Loucy (cell line): ENCODE results near the gene FRMD5.

ENCODE experiments used
- EZH2phosphoT487 ChIP-seq: fragments of 200-600 bp; IDR thresholded peaks from 2 replicates; pipeline ENCODE4 v1.6.1; 2018; ENCODE audit warnings: antibody characterized with exemption, mild to moderate bottlenecking, moderate library complexity, borderline replicate concordance
- TF ChIP-seq, protein P1 (sequence below): fragments of 200-600 bp; sonication (generic); conservative IDR thresholded peaks from 2 replicates; pipeline ENCODE4 v1.5.1; 2014; ENCODE audit warnings: mild to moderate bottlenecking, antibody characterized with exemption, low read length

- TF ChIP-seq, protein P1, sequence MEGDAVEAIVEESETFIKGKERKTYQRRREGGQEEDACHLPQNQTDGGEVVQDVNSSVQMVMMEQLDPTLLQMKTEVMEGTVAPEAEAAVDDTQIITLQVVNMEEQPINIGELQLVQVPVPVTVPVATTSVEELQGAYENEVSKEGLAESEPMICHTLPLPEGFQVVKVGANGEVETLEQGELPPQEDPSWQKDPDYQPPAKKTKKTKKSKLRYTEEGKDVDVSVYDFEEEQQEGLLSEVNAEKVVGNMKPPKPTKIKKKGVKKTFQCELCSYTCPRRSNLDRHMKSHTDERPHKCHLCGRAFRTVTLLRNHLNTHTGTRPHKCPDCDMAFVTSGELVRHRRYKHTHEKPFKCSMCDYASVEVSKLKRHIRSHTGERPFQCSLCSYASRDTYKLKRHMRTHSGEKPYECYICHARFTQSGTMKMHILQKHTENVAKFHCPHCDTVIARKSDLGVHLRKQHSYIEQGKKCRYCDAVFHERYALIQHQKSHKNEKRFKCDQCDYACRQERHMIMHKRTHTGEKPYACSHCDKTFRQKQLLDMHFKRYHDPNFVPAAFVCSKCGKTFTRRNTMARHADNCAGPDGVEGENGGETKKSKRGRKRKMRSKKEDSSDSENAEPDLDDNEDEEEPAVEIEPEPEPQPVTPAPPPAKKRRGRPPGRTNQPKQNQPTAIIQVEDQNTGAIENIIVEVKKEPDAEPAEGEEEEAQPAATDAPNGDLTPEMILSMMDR = no peak
- no peak for TF ChIP-seq EZH2phosphoT487
These were observed 275.4 kb downstream of the FRMD5 start for GRCh38 chr15:43919540-43920253.
